ENCODE data around the gene LAMA1.

GRCh38 chr18:7117390-7118355 is at the start of gene LAMA1:
- TF ChIP-seq POLR2A (IDR thresholded peaks at IDR 0.05; ENCODE audit: low read depth, low read length) (no peak), TAF1 (IDR thresholded peaks at IDR 0.05; ENCODE audit: low read depth, low read length) (no peak), POLR2AphosphoS5 (IDR thresholded peaks at IDR 0.05; ENCODE audit: low read depth, low read length) (no peak), SPI1 (IDR thresholded peaks at IDR 0.05; ENCODE audit: low read depth, low read length) (no peak), POU2F2 (IDR thresholded peaks at IDR 0.05; ENCODE audit: low read depth, low read length) (no peak), PAX5 (IDR thresholded peaks at IDR 0.05; ENCODE audit: insufficient read depth, low read length, severe bottlenecking) (no peak)

All from GM12891 (cell line).